HG03520 (cell line): ENCODE results near the gene AMIGO1.

Experiments used
- ATAC-seq: cut with Tn5 transposase; IDR thresholded peaks from one replicate; pipeline ENCODE4 v1.9.1; 2021; ENCODE audit warnings: mild to moderate bottlenecking, moderate library complexity; ENCODE audit not compliant: unreplicated experiment

Gene AMIGO1

GRCh38 chr1:109466125-109466451 is 43.4 kb downstream of the AMIGO1 start:
- no peak for ATAC-seq

GRCh38 chr1:109457819-109458218 is 51.7 kb downstream of the AMIGO1 start:
- no peak for ATAC-seq

- ATAC-seq: no peak
Measured at GRCh38 chr1:109454497-109455133, 54.9 kb downstream of the AMIGO1 start.
